ENCODE measurements around the gene CLTRN. TPM values are rescaled to one million over a fixed set of nuclear protein-coding genes. Genes with fewer than 3 reads are reported as not detected.

The CLTRN gene
- total RNA-seq, 1 experiment from 2014 or later: 0.10 TPM

DNA sequence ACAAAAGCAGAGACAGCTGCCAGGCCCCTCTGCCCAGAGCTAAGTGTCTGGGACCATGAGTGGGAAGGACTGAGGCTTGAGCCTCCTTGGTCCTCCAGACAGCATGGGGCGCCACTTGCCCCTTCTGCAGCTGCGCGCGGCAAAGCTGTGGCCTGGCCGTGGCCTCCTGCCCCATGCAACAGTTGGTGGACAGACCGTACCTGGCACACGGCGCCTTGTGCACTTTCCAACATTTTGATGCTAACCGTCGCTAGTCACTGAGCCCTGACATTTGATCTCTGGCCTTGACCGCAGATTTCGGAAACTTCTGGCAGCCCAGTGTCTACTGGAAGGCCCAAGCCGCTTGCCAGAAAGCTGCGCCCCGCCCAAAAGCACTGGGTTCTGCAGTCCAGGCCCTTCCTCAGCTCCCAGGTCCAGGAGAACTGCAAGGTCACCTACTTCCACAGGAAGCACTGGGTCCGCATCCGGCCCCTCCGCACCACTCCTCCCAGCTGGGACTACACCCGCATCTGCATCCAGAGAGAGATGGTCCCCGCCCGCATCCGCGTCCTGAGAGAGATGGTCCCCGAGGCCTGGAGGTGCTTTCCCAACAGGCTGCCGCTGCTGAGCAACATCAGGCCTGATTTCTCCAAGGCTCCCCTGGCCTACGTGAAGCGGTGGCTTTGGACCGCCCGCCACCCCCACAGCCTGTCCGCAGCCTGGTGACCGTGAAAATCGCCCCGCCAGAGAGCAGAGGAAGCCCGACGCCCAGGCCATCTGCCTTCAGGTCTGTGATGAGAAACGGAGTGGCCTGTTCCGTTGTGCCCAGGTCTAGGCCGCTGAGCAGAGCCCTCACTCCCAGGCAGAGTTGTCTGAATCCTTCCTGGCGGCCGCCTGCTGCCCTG is 38.1 kb upstream of the CLTRN start:
- intact Hi-C loops (cut with micrococcal nuclease; ENCODE audit: unreplicated experiment) (no loop called here), in situ Hi-C loops (cut with HindIII; ENCODE audit: low pct_unique_long_range_greater_than_20kb, low sequenced_read_pairs) (no loop called here)
- Histone ChIP-seq H3K9me3 (ENCODE audit: control insufficient read depth, insufficient read depth, low read depth, low read length) (no peaks in the 10 kb centered on the region), H3K36me3 (ENCODE audit: control insufficient read depth, insufficient read depth, low read length) (no peaks in the 10 kb centered on the region), H3K27me3 (ENCODE audit: control insufficient read depth, insufficient read depth, low read length) (no peaks in the 10 kb centered on the region), H3K4me1 (ENCODE audit: control insufficient read depth, insufficient read depth, low read length) (no peaks in the 10 kb centered on the region), H3K27ac (ENCODE audit: low read length) (no peak overlapping the region), H3K4me3 (ENCODE audit: low read depth in 2 of 2, low read length in 2 of 2) (no peak overlapping the region)
- DNase-seq (ENCODE audit: low read depth, low spot score) (no peak), ATAC-seq (no peak)
- CTCF ChIA-PET: no interaction called here
- POLR2A ChIA-PET: no interaction called here
- BruUV-seq (replicated peaks): no TSS peak
- TF ChIP-seq POLR2AphosphoS5 (IDR thresholded peaks at IDR 0.05; ENCODE audit: low read depth, low read length) (no peak), REST (IDR thresholded peaks at IDR 0.05; ENCODE audit: insufficient read depth in 1 of 2, low read depth in 2 of 2, low read length in 1 of 2) (no peak), SIN3A (IDR thresholded peaks at IDR 0.05; ENCODE audit: borderline replicate concordance, insufficient read depth, low read depth, low read length) (no peak), TCF7L2 (IDR thresholded peaks at IDR 0.05; ENCODE audit: low read depth, low read length) (no peak)
- TF ChIP-seq, protein P1, sequence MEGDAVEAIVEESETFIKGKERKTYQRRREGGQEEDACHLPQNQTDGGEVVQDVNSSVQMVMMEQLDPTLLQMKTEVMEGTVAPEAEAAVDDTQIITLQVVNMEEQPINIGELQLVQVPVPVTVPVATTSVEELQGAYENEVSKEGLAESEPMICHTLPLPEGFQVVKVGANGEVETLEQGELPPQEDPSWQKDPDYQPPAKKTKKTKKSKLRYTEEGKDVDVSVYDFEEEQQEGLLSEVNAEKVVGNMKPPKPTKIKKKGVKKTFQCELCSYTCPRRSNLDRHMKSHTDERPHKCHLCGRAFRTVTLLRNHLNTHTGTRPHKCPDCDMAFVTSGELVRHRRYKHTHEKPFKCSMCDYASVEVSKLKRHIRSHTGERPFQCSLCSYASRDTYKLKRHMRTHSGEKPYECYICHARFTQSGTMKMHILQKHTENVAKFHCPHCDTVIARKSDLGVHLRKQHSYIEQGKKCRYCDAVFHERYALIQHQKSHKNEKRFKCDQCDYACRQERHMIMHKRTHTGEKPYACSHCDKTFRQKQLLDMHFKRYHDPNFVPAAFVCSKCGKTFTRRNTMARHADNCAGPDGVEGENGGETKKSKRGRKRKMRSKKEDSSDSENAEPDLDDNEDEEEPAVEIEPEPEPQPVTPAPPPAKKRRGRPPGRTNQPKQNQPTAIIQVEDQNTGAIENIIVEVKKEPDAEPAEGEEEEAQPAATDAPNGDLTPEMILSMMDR (IDR thresholded peaks at IDR 0.05): no peak

DNA sequence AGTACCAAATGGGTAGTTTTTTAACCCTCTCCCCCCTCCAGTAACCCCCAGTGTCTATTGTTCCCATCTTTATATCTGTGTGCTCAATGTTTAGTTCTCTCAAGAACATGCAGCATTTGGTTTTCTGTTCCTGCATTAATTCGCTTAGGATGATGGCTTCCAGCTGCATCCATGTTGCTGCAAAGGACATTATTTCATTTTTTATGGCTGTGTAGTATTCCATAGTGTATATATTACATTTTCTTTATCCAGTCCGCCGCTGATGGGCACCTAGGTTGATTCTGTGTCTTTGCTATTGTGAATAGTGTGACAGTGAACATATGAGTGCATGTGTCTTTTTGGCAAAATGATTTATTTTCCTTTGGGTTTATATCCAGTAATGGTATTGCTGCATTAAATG is 31.9 kb upstream of the CLTRN start:
- no TSS peak for BruUV-seq (replicated peaks)
- intact Hi-C loops (cut with micrococcal nuclease; ENCODE audit: unreplicated experiment): no loop called here
- Histone ChIP-seq H3K36me3 (ENCODE audit: control insufficient read depth, insufficient read depth, low read length) (no peaks in the 10 kb centered on the region), H3K9me3 (ENCODE audit: control insufficient read depth, insufficient read depth, low read depth, low read length) (no peaks in the 10 kb centered on the region), H3K4me3 (ENCODE audit: low read depth in 2 of 2, low read length in 2 of 2) (no peak overlapping the region), H3K4me1 (ENCODE audit: control insufficient read depth, insufficient read depth, low read length) (no peaks in the 10 kb centered on the region), H3K27ac (ENCODE audit: low read length) (no peak overlapping the region), H3K27me3 (ENCODE audit: control insufficient read depth, insufficient read depth, low read length) (no peaks in the 10 kb centered on the region)
- ChIA-PET POLR2A (no interaction called here), CTCF (no interaction called here)
- no peak for ATAC-seq
- in situ Hi-C loops (cut with HindIII; ENCODE audit: low pct_unique_long_range_greater_than_20kb, low sequenced_read_pairs): no loop called here
- DNase-seq (ENCODE audit: low read depth, low spot score): no peak
- TF ChIP-seq, protein P1 (IDR thresholded peaks at IDR 0.05): no peak
- no peak for TF ChIP-seq REST (IDR thresholded peaks at IDR 0.05; ENCODE audit: insufficient read depth in 1 of 2, low read depth in 2 of 2, low read length in 1 of 2)
- no peak for TF ChIP-seq POLR2AphosphoS5 (IDR thresholded peaks at IDR 0.05; ENCODE audit: low read depth, low read length)
- no peak for TF ChIP-seq TCF7L2 (IDR thresholded peaks at IDR 0.05; ENCODE audit: low read depth, low read length)
- no peak for TF ChIP-seq SIN3A (IDR thresholded peaks at IDR 0.05; ENCODE audit: borderline replicate concordance, insufficient read depth, low read depth, low read length)

Data from Panc1 (cell line).